RPMI7951 (cell line): ENCODE measurements around the gene FAM133A. TPM values are rescaled to one million over a fixed set of nuclear protein-coding genes. Genes with fewer than 3 reads are reported as not detected.

Experiments
- DNase-seq: peaks from one replicate; pipeline ENCODE4 v3.0.0-alpha.2; 2012; ENCODE audit warnings: low read depth
- total RNA-seq: library from RNA; depleted of rRNA; stranded (reverse); fragments of >200 nt; shearing (Covaris generic); gene quantifications from 2 replicates; pipeline ENCODE4 v1.2.3, GENCODE V29; 2014; rRNA removed

Gene FAM133A
- total RNA-seq = 23.7 and 33.6 TPM in 2 replicates

DNA sequence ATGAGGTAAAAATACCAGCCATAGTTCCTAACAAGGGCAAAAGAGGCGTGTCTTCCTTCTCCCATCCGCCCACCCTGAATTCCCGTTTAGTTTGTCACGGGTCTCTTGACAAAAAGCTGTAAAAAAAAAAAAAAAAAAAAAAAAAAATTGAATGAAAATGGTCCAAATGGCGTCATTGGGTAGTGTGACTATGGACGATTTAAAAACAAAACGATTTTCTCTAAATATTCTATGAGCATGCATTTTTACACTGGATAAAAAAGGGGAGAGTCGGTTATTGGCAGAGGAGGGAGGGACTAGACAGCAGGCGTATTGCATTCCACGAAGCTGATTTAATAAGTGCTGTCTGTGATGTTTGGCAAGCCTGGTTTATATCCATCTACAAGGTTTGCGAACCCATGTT, at the start of gene FAM133A:
Gene FAM133A, plus strand, starts transcription at position 338 of the 403 bp plus-strand sequence. CDS start 35,214 bp downstream, outside the sequence.
- DNase-seq = peak; percentile 47

DNA sequence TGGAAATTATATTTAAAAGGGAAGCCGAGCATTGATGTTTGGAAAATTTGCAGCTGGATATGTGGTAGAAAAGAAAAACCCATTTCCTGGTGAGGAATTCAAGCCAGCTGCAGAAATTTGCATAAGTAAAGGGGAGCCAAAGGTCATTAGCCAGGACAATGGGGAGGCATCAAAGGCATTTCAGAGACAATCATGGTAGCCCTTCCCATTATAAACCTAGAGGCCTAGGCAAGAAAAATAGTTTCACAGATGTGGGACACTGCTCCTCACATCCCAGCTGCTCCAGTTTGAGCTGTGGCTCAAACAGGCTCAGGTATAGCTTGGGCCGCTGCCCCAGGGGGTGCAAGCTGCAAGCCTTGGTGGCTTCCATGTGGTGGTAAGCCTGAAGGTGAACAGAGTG, 36.4 kb upstream of the FAM133A start:
- DNase-seq = no peak

GRCh38 chrX:93649381-93649780, 24.6 kb upstream of the FAM133A start:
- DNase-seq = no peak

DNA sequence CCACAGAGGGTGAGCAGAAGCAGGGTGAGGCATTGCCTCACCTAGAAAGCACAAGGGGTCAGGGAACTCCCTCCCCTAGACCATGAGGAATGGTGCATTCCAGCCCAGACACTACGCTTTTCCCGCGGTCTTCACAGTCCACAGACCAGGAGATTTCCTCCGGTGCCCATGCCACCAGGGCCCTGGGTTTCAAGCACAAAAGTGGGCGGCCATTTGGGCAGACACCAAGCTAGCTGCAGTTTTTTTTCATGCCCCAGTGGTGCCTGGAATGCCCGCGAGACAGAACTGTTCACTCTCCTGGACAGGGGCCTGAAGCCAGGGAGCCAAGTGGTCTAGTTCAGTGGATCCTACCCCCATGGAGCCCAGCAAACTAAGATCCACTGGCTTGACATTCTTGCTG, 13.4 kb upstream of the FAM133A start:
- DNase-seq = no peak

GRCh38 chrX:93673056-93673868, 744 bp upstream of the FAM133A start, which contains the start of gene NAP1L3:
TSS of gene NAP1L3 (minus strand) at chrX:93673578. CDS start at chrX:93673304, 274 bp downstream.
- peak; percentile 79 for DNase-seq

GRCh38 chrX:93695981-93696380, 22.0 kb downstream of the FAM133A start:
- DNase-seq = peak; percentile 78

DNA sequence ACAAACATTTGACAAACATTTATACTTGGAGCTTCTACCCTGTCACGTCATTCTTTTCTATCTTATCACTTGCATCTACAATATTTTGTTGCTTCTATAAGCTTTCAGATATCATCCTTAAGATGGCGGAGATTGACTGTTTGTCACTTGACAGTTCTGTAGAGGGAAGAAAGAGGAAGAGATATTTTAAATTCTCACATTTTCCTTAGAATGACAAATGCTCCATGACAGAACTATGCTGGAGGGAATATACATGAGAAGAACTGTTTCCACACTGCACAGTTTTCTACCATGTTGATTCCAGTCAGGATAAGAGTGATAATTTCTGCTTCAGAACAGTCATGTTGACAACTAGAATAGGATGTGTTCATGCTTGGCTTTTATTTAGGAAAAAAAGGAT, 29.7 kb downstream of the FAM133A start:
- no peak for DNase-seq

DNA sequence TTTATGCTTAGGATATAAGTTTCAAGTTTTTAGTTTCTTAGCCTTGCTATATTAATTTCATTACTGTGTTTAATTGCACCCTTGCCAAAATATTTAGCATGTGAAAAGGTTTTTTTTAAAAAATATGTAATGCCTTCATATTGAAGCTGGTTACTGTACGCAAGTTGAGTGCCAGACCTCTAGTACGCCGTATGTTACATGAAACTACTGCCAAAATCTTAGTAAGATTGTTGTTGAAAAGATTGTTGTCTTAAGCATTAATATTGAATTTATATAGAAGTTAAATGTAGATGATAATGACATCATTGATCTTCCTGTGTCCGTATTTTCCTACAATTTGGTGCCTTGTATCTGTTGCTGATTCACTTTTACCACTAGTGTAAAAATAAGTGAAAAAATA, 37.1 kb downstream of the FAM133A start:
- no peak for DNase-seq

- no peak for DNase-seq
Measured at GRCh38 chrX:93741811-93742210, 67.8 kb downstream of the FAM133A start.

- no peak for DNase-seq
Measured at GRCh38 chrX:93760163-93760562, 86.2 kb downstream of the FAM133A start.

Other genes starting within 250 kb of the FAM133A start
- gene NAP1L3, start 628 bp upstream of the FAM133A start, total RNA-seq = 10.3 and 11.4 TPM in 2 replicates